Fibroblast of mammary gland (primary cell): ENCODE data around the gene UQCC2.

Experiments
- DNase-seq: peaks from one replicate; pipeline ENCODE4 v3.0.0-alpha.2; 2010; ENCODE audit warnings: low read depth
- H3K4me3 ChIP-seq: 2 replicates; pipeline ENCODE4 v1.5.1; 2011; ENCODE audit warnings: low read depth, mild to moderate bottlenecking, low read length, moderate library complexity; ENCODE audit not compliant: control insufficient read depth
- TF ChIP-seq, protein P1 (sequence below): conservative IDR thresholded peaks from 2 replicates; pipeline ENCODE4 v1.5.1; 2011; ENCODE audit warnings: low read depth, low read length, inconsistent platforms; ENCODE audit not compliant: control insufficient read depth, insufficient read depth

The UQCC2 gene

DNA sequence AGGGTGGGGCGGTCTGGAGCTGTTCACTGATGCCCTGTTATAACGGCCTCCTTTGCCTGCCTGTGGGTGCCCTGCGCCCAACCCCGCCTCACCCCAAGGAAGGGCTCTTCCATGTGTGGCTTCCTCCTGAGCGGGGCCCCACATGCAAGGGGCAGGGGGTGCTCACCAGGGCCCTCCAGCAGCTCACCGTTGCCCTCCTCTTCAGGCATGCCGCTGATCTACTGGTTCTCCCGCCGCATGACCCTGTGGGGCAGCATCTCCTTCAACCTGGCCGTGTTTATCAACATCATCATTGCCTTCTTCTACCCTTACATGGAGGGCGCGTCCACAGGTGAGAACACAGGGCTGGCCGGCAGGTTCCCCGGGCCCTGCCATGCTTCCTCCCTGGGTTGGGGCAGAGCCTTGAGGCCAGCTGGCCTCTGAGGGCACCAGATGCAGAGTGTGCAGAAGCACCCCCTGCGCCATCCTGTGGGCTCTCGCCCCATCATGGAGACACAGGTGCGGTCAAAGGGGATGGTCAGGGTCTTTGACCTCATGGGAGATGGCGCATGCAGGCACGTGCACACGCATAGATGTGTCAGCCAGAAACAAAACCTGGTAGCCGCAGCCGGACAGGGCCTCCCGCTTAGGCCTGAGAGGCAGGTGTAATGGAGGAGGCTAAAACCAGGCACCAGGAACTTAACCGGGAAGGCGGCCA, 22.9 kb downstream of the UQCC2 start:
- no peak for DNase-seq
- H3K4me3 ChIP-seq = no peak overlapping the region
- TF ChIP-seq, protein P1, sequence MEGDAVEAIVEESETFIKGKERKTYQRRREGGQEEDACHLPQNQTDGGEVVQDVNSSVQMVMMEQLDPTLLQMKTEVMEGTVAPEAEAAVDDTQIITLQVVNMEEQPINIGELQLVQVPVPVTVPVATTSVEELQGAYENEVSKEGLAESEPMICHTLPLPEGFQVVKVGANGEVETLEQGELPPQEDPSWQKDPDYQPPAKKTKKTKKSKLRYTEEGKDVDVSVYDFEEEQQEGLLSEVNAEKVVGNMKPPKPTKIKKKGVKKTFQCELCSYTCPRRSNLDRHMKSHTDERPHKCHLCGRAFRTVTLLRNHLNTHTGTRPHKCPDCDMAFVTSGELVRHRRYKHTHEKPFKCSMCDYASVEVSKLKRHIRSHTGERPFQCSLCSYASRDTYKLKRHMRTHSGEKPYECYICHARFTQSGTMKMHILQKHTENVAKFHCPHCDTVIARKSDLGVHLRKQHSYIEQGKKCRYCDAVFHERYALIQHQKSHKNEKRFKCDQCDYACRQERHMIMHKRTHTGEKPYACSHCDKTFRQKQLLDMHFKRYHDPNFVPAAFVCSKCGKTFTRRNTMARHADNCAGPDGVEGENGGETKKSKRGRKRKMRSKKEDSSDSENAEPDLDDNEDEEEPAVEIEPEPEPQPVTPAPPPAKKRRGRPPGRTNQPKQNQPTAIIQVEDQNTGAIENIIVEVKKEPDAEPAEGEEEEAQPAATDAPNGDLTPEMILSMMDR = no peak

DNA sequence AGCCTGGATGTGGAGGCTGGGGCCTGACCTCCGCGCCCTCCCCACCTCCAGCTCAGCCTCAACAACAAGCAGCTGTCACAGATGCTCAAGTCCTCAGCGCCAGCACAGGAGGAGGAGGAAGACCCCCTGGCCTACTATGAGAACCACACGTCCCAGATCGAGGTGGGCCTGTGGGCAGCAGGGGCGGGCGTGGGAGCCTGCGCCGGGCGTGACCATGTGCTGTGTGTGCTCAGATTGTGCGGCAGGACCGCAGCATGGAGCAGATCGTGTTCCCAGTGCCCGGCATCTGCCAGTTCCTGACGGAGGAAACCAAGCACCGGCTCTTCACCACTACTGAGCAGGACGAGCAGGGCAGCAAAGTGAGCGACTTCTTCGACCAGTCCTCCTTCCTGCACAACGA, 23.5 kb downstream of the UQCC2 start:
- H3K4me3 ChIP-seq = no peak overlapping the region
- DNase-seq = no peak
- TF ChIP-seq, protein P1 = no peak

DNA sequence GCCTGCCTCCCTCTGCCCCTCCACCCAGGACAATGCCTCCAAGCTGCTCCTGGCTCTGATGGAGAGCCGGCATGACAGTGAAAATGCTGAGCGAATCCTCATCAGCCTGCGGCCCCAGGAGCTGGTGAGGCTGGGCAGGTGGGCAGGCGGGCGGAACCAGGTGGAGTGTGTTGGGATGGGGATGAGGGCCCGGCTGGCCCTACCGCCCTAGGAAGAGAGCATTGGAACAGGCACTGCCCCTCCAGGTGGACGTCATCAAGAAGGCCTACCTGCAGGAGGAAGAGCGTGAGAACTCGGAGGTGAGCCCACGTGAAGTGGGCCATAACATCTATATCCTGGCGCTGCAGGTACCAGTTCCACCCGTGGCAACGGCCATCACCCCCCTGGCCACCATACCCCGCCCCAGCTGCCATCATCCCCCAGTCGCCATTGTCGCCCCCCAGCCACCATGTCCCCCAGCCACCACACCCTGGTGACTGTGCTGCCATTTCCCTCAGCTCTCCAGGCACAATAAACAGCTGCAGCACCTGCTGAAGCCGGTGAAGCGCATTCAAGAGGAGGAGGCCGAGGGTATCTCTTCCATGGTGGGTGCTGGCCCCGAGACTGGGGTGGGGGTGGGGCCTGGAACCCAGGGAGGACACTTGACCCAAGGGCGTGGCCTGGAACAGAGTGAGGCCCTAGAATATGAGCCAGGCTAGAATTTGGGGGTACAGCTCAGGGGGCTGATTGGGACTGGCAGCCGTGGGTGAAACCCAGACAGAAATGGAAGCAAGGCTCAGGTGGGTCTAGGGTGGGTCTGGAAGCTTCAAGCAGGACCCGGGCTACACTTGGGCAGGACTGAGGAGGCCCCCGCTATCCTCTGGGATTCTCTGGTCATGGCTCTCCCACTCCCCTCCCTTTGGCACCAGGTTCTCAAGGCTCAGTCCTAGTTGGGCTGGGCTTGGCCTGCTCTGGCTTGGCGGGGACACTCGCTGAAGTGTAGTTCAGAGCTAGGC, 24.2 kb downstream of the UQCC2 start:
- TF ChIP-seq, protein P1 = no peak
- H3K4me3 ChIP-seq = no peak overlapping the region
- no peak for DNase-seq

DNA sequence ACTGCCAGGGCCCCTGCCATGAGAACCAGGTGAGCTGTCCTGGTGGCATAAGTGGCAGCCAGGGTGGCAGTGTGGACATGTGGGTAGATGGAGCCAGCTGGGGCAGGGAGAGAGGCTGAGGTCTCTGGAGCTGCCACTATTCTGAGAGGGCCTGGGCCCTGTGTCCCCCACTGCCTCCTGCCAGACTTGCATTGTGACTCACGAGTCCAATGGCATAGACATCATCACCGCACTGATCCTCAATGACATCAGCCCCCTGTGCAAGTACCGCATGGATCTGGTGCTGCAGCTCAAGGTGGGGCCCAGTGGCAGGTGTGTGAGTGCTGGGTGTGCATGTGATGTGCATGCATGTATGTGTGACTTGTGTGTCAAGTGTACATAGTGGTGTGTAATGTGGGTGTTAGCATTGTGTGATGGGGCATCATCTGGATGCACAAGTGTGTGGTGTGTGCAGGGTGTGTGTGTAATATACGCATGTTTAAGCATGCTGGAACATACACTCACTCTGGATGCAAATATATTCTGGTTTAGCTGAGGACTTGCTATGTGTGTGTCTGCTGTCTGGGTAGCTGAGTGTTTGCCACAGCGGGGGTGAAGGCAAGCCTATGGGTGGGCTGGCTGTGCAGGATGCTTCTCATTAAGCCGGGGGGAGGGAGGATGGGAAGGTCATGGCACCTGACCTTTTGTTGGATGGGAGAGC, 25.1 kb downstream of the UQCC2 start:
- TF ChIP-seq, protein P1 = no peak

DNA sequence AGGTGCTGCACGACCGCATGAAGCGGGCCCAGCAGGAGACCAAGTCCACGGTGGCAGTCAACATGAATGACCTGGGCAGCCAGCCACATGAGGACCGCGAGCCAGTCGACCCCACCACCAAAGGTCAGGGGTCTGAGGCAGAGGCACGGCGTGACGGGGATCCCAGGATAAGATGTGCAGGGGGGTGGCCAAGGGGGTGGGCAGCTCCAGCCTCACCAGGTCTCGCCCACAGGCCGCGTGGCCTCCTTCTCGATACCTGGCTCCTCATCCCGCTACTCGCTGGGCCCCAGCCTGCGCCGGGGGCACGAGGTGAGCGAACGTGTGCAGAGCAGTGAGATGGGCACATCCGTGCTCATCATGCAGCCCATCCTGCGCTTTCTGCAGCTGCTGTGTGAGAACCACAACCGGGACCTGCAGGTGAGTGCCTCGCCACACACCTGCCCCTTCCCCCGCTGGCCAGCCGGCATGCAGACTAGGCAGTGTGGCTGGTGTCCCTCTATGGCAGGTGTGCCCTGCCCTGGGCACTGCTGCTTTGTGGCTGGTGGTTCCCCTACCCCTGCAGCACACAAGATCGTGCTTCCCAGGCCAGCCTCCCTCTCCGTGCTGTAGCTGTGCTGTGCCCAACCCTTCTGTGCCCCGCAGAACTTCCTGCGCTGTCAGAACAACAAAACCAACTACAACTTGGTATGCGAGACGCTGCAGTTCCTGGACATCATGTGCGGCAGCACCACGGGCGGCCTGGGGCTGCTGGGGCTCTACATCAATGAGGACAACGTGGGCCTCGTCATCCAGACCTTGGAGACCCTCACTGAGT, 25.9 kb downstream of the UQCC2 start:
- no peak for DNase-seq
- no peak overlapping the region for H3K4me3 ChIP-seq
- TF ChIP-seq, protein P1 = no peak

More for the DNA sequence above, 25.1 kb downstream of the UQCC2 start:
- no peak for DNase-seq
- H3K4me3 ChIP-seq = no peak overlapping the region

DNA sequence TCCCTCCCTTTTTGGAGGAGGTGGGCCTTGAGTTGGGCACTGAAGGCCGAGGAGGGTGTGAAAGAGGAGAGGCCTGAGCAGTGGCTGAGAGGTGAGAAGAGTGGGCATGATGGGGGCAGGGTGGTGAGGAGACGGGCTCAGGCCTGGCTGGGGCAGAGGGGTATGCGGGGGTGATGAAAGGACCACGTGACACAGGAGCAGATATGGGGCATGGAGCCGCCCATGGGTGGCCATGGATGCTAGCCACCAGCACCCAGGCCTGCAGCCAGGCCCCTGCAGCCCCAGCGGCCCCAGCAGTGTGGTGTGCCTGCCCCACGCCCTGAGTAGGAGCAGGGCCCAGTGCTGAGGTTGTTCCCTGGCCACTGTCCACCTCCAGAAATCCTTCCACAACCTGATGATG, 26.5 kb downstream of the UQCC2 start:
- no peak for DNase-seq
- no peak overlapping the region for H3K4me3 ChIP-seq
- TF ChIP-seq, protein P1 = no peak
